ENCODE data around the gene PROKR1. TPM values are rescaled to one million over a fixed set of nuclear protein-coding genes. Genes with fewer than 3 reads are reported as not detected.
"Not testable (repeated sequence)": the region's sequence is repeated elsewhere in the genome, so short reads cannot be mapped to it uniquely, and the experiment has no call there.

PROKR1 gene
- total RNA-seq, 2 experiments from 2014 or later: not detected

DNA sequence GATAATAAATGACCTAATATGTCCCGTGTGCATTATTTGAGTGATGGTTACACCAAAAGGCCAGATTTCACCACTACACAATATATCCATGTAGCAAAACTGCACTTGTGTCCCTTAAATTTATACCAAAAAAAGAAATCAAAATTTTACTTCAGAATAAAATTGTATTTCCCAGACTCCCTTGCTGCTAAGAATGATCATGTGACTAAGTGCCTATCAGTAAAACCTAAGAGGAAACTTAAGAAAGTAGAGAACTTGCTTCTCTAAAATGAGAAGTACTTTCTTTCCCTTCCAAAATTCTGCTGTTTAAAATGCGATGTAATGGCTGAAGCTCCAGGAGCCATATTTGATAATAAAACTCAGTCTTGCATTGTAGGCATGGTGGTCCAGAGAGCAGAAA, 24.0 kb downstream of the PROKR1 start:
- POLR2A ChIA-PET: no interaction called here
- Mint-ChIP-seq H3K9me3 (peaks cover 6% of the 10 kb centered on the region), H3K4me1 (peaks cover 14% of the 10 kb centered on the region), H3K36me3 (peaks cover 2% of the 10 kb centered on the region), H3K27ac (no peak overlapping the region), H3K27me3 (peaks cover 6% of the 10 kb centered on the region), H3K4me3 (no peak overlapping the region)
- ATAC-seq (ENCODE audit: low read depth) (no peak), DNase-seq (no peak)

DNA sequence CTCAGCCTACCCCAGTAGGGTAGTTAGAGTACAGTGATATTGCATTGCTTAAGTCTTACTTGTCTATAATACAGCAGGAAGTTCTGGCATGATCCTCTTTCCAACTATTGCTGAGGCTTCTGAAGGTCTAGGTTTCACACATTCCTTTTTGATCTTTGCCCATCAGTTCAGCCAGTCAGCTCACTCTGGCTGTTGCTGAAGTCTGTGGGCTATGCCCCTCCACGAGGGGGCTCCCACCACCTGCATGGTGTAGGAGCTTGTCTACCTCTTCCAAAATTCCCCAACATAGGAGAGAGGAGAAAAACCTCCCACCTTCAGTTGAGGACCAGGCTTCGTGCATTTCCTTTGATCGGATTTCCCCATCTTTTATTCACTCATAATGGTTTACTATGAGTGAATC, 26.3 kb downstream of the PROKR1 start:
- H3K36me3 Mint-ChIP-seq: peaks cover 1% of the 10 kb centered on the region
- H3K9me3 Mint-ChIP-seq: peaks cover 5% of the 10 kb centered on the region
- H3K4me3 Mint-ChIP-seq: no peak overlapping the region
- POLR2A ChIA-PET: no interaction called here
- DNase-seq: no peak
- no peak overlapping the region for H3K27ac Mint-ChIP-seq
- no peak for ATAC-seq (ENCODE audit: low read depth)
- H3K4me1 Mint-ChIP-seq: peaks cover 6% of the 10 kb centered on the region
- H3K27me3 Mint-ChIP-seq: peaks cover 10% of the 10 kb centered on the region

DNA sequence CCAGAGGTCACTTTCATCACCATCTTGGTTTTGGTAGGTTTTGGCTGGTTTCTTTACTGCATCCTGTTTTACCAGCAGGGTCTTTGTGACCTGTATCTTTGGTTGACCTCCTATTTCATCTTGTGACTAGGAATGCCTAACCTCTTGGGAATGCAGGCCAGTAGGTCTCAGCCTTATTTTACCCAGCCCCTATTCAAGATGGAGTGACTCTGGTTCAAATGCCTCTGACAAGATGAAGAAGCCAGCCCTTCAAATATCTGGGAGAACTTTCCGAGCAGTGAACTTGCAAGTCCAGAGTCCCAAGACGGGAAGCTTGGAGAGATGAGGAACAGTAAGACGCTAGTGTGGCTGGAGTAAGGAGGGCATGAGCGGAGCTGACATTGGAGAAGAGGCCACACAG, 28.6 kb downstream of the PROKR1 start:
- Mint-ChIP-seq H3K27ac (no peak overlapping the region), H3K4me3 (no peak overlapping the region), H3K36me3 (peaks cover 1% of the 10 kb centered on the region), H3K4me1 (peaks cover 6% of the 10 kb centered on the region), H3K9me3 (peaks cover 10% of the 10 kb centered on the region), H3K27me3 (peaks cover 11% of the 10 kb centered on the region)
- DNase-seq: no peak
- no peak for ATAC-seq (ENCODE audit: low read depth)
- POLR2A ChIA-PET: no interaction called here

DNA sequence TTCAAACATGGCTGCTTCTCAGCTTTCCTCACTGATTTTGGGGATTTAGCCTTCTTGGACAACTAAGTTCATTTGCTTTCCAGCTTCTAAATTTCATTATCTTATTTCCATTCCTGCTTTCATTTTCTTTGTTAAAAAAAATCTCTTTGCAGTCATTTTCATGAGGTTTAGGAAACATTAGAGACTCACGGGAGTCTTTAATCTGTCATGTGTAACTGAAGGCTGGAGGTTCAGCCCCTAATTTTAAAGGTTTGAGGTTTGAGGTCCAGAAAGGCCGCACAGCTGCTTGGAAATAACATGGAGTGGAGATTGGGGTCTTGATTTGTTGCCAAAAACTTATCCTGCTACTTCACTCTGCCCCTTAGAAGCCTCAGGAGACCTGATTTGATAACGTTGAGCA, 30.3 kb downstream of the PROKR1 start:
- H3K4me3 Mint-ChIP-seq: no peak overlapping the region
- peaks cover 1% of the 10 kb centered on the region for H3K36me3 Mint-ChIP-seq
- peaks cover 11% of the 10 kb centered on the region for H3K27me3 Mint-ChIP-seq
- no peak for ATAC-seq (ENCODE audit: low read depth)
- peaks cover 7% of the 10 kb centered on the region for H3K9me3 Mint-ChIP-seq
- POLR2A ChIA-PET: no interaction called here
- no peak overlapping the region for H3K27ac Mint-ChIP-seq
- peaks cover 4% of the 10 kb centered on the region for H3K4me1 Mint-ChIP-seq
- DNase-seq: no peak

DNA sequence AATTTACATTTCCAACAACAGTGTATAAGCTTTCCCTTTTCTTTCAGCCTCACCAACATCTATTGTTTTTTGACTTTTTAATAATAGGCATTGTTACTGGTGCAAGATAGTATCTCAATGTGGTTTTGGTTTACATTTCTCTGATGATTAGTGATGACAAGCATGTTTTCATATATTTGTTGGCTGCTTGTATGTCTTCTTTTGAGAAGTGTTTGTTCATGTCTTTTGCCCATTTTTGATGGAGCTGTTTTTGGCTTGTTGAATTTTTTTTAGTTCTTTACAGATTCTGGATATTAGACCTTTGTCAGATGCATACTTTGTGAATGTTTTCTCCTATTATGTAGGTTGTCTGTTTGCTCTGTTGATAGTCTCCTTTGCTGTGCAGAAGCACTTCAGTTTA, 32.1 kb downstream of the PROKR1 start:
- Mint-ChIP-seq H3K27me3 (peaks cover 8% of the 10 kb centered on the region), H3K9me3 (peaks cover 7% of the 10 kb centered on the region), H3K36me3 (peaks cover 1% of the 10 kb centered on the region), H3K4me1 (no peaks in the 10 kb centered on the region), H3K27ac (no peak overlapping the region), H3K4me3 (no peak overlapping the region)
- no peak for DNase-seq
- POLR2A ChIA-PET: no interaction called here
- no peak for ATAC-seq (ENCODE audit: low read depth)

DNA sequence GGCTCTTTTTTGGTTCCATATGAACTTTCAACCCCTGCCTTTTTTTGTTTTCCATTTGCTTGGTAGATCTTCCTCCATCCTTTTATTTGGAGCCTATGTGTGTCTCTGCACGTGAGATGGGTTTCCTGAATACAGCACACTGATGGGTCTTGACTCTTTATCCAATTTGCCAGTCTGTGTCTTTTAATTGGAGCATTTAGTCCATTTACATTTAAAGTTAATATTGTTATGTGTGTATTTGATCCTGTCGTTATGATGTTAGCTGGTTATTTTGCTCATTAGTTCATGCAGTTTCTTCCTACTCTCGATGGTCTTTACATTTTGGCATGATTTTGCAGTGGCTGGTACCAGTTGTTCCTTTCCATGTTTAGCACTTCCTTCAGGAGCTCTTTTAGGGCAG, 34.5 kb downstream of the PROKR1 start:
- H3K27me3 Mint-ChIP-seq; H3K4me1 Mint-ChIP-seq; ATAC-seq (ENCODE audit: low read depth); H3K4me3 Mint-ChIP-seq; H3K27ac Mint-ChIP-seq; H3K36me3 Mint-ChIP-seq; DNase-seq; POLR2A ChIA-PET: not testable (repeated sequence)
- H3K9me3 Mint-ChIP-seq: peaks cover 15% of the 10 kb centered on the region

DNA sequence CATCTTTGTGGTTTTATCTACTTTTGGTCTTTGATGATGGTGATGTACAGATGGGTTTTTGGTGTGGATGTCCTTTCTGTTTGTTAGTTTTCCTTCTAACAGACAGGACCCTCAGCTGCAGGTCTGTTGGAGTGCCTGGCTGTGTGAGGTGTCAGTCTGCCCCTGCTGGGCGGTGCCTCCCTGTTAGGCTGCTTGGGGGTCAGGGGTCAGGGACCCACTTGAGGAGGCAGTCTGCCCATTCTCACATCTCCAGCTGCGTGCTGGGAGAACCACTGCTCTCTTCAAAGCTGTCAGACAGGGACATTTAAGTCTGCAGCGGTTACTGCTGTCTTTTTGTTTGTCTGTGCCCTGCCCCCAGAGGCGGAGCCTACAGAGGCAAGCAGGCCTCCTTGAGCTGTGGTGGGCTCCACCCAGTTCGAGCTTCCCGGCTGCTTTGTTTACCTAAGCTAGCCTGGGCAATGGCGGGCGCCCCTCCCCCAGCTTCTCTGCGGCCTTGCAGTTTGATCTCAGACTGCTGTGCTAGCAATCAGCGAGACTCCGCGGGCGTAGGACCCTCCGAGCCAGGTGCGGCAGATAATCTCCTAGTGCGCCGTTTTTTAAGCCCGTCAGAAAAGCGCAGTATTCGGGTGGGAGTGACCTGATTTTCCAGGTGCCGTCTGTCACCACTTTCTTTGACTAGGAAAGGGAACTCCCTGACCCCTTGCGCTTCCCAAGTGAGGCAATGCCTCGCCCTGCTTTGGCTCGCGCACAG, 36.0 kb downstream of the PROKR1 start:
- not testable (repeated sequence) for H3K27me3 Mint-ChIP-seq; ATAC-seq (ENCODE audit: low read depth); H3K36me3 Mint-ChIP-seq; H3K4me1 Mint-ChIP-seq
- DNase-seq: peak; percentile 40
- POLR2A ChIA-PET: interaction anchor here (1.5 kb wide), 1 partner anchor 10 kb away, joined by 4 read pairs; no protein-coding TSS in a partner anchor
- peak overlapping the region; percentile 83 for H3K27ac Mint-ChIP-seq
- peaks cover 15% of the 10 kb centered on the region for H3K9me3 Mint-ChIP-seq
- H3K4me3 Mint-ChIP-seq: peak overlapping the region; percentile 74

DNA sequence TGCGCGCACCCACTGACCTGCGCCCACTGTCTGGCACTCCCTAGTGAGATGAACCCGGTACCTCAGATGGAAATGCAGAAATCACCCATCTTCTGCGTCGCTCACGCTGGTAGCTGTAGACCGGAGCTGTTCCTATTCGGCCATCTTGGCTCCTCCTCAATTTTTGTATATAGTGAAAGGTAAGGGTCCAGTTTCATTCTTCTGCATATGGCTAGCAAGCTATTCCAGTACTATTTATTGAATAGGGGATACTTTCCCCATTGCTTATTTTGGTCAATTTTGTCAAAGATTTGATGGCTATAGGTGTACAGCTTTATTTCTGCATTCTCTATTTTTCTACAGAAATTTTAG, 36.5 kb downstream of the PROKR1 start:
- Mint-ChIP-seq H3K27ac (peak overlapping the region; percentile 83), H3K4me3 (peak overlapping the region; percentile 74), H3K9me3 (peaks cover 14% of the 10 kb centered on the region)
- H3K36me3 Mint-ChIP-seq; ATAC-seq (ENCODE audit: low read depth); H3K4me1 Mint-ChIP-seq; H3K27me3 Mint-ChIP-seq; DNase-seq: not testable (repeated sequence)
- POLR2A ChIA-PET: interaction anchor here (1.5 kb wide), 1 partner anchor 10 kb away, joined by 4 read pairs; no protein-coding TSS in a partner anchor

DNA sequence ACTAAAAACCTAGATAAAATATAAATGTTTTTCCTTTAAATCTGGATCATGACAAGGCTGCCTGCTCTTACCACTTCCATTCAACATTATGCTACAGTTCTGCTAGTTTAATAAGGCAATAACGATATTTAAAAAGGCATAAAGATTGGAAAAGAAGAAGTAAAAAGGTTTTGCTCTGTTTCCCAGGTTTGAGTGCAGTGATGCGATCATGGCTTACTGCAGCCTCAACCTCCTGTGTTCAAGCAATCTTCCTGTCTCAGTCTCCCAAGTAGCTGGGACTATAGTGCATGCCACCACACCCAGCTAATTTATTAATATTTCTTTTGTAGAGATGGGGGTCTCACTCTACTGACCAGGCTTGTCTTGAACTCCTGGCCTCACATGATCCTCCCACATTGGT, 40.8 kb downstream of the PROKR1 start:
- DNase-seq (no peak), ATAC-seq (ENCODE audit: low read depth) (no peak)
- POLR2A ChIA-PET: no interaction called here
- Mint-ChIP-seq H3K4me1 (peaks cover 2% of the 10 kb centered on the region), H3K27me3 (peaks cover 3% of the 10 kb centered on the region), H3K36me3 (peaks cover 3% of the 10 kb centered on the region), H3K27ac (no peak overlapping the region), H3K9me3 (peaks cover 7% of the 10 kb centered on the region), H3K4me3 (no peak overlapping the region)

DNA sequence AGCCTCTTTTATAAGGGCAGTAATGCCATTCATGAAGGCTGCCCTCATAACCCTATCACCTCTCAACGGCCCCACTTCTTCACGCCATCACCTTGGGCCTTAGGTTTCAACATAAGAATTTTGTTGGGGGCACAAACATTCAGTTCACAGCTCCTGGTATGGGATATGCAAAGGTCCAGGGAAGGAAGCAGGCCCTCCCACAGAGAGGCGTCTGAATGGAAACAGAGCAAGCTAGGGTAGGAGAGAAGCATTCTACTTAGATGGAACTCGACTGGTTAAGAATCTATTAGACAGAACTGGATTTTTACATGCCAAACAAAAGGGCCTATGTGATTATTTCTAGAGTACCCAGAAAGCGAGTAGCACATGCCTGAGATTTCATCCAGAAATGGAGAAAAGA, 42.8 kb downstream of the PROKR1 start:
- DNase-seq: no peak
- POLR2A ChIA-PET: no interaction called here
- H3K36me3 Mint-ChIP-seq: peaks cover 3% of the 10 kb centered on the region

DNA sequence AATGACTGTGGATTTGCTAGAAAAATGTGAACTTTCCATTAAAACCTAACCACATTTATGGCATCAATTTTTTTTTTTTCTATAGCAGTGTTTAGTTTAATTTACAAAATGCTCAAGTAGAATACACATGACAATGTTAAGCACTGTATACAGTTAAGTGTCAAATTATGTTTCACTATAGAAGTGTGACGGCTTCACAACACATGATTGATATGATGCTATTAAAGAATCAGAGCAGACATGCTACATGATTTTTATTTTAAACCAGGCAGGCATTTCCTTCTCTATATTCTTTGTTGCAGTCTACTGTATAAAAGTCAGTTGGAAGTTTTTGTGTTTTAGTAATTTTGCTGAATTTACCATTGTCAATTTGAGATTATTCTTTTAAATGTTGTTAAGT, 43.6 kb downstream of the PROKR1 start:
- no peak overlapping the region for H3K4me3 Mint-ChIP-seq
- peaks cover 13% of the 10 kb centered on the region for H3K4me1 Mint-ChIP-seq
- H3K9me3 Mint-ChIP-seq: no peaks in the 10 kb centered on the region
- H3K36me3 Mint-ChIP-seq: peaks cover 2% of the 10 kb centered on the region
- no peak overlapping the region for H3K27ac Mint-ChIP-seq
- no peak for DNase-seq
- H3K27me3 Mint-ChIP-seq: peaks cover 3% of the 10 kb centered on the region
- POLR2A ChIA-PET: no interaction called here
- ATAC-seq (ENCODE audit: low read depth): no peak

More for the DNA sequence above, 42.8 kb downstream of the PROKR1 start:
- H3K27me3 Mint-ChIP-seq: peaks cover 3% of the 10 kb centered on the region
- ATAC-seq (ENCODE audit: low read depth): no peak
- no peak overlapping the region for H3K27ac Mint-ChIP-seq
- peaks cover 4% of the 10 kb centered on the region for H3K9me3 Mint-ChIP-seq
- peaks cover 13% of the 10 kb centered on the region for H3K4me1 Mint-ChIP-seq
- H3K4me3 Mint-ChIP-seq: no peak overlapping the region

DNA sequence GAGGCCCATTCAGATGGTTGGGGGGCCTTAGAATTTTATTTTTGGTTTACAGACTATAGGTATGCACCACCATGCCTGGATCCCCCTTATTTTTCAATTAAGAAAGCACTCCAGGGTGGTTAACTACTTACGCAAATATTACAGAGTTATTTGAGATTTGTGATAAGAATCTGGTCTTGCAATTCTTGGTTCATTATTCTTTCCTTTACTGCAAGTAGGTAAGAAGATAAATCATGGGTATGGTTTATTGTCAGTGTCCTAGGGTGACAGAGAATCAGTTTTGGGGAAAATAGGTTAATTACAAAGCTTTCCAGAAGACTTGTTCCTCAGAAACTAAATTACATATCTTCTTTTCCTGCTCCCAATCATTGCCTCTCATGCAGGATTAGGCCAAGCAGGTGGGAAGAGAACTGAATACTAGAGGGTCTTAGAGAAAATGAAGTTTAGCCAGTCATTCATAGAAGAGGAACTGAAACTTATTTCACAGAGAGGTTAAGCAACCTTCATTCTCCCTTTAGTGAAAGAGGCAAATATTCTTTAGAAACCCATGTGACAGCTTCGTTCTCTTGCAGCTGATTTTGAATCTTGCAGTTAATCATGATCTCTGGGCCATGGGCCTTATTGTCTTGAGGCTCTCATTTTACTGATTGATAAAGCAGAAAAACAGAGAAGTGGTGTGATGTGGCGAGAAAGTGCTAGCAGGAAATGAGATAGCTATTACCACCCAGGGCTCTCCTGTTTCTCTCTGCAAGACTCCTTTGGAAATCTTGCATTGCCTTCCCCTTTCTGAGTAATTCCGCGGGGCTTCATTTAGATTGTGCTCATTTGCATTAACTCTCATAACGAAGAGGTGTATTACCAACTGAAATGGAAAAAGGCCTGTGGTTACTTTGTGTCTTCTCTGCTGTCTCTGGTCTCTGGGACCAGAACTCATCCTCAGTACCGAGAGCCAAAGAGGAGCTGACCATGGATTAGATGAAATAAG, 46.5 kb downstream of the PROKR1 start:
- Mint-ChIP-seq H3K27ac (peak overlapping the region; percentile 68), H3K4me3 (peak overlapping the region; percentile 41), H3K27me3 (peaks cover 6% of the 10 kb centered on the region), H3K9me3 (no peaks in the 10 kb centered on the region), H3K4me1 (peaks cover 16% of the 10 kb centered on the region), H3K36me3 (peaks cover 7% of the 10 kb centered on the region)
- POLR2A ChIA-PET: interaction anchor here (0.9 kb wide), 1 partner anchor 10 kb away, joined by 4 read pairs; no protein-coding TSS in a partner anchor
- DNase-seq (no peak), ATAC-seq (ENCODE audit: low read depth) (peak; percentile 47)

DNA sequence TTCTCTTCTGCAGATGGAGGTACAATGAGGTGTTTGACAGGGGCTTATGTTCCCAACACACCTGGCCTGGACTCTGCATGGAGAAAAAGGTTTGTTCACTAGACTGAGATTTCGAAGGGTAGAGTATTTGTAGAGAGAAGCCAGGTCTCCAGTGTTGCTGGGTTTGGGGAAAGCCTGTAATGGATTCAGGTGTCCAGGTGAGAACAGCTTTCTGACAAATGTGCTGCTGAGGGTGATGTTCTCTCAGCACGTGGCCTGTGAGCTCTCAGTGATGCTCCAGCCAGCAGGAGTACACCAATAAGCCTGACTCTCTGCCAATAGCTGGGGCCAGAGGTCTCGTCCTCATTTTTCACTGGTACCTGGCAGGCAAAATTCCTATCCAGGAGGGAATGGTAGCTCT, 47.5 kb downstream of the PROKR1 start:
- no peak for DNase-seq
- POLR2A ChIA-PET: no interaction called here
- Mint-ChIP-seq H3K27ac (no peak overlapping the region), H3K4me3 (no peak overlapping the region), H3K4me1 (peaks cover 16% of the 10 kb centered on the region), H3K9me3 (no peaks in the 10 kb centered on the region), H3K27me3 (peaks cover 6% of the 10 kb centered on the region), H3K36me3 (peaks cover 8% of the 10 kb centered on the region)
- ATAC-seq (ENCODE audit: low read depth): no peak

DNA sequence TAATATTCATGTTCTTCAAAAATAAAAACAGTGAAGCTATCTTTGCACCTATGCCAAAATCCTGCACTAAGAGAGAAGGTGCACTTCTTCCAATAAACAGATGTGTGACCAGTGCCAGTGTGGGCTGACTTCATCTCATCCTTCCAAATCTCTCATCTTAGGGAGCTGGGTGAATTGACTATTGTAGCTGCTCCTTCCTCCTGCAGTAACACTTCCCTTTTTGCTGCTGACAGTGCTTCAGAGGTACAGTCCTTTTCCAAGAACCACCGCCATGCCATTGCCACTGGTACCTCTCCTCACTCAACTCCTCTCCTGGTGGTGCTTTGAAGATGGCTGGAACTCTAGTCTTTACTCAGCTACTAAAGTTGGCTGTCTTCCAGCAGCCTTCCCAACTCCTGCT, 49.1 kb downstream of the PROKR1 start:
- H3K27ac Mint-ChIP-seq: no peak overlapping the region
- ATAC-seq (ENCODE audit: low read depth): no peak
- H3K36me3 Mint-ChIP-seq: peaks cover 10% of the 10 kb centered on the region
- H3K9me3 Mint-ChIP-seq: peaks cover 2% of the 10 kb centered on the region
- DNase-seq: no peak
- POLR2A ChIA-PET: no interaction called here
- H3K4me3 Mint-ChIP-seq: no peak overlapping the region
- peaks cover 6% of the 10 kb centered on the region for H3K27me3 Mint-ChIP-seq
- peaks cover 16% of the 10 kb centered on the region for H3K4me1 Mint-ChIP-seq

Measured in activated naive CD8-positive, alpha-beta T cell treated with anti-CD3 and anti-CD28 coated beads, Interleukin-2, amount 10 ng/mL, durations not matched to agents 7 days and 5 days (primary cell).